ENCODE measurements around the gene IGFLR1.

DNA sequence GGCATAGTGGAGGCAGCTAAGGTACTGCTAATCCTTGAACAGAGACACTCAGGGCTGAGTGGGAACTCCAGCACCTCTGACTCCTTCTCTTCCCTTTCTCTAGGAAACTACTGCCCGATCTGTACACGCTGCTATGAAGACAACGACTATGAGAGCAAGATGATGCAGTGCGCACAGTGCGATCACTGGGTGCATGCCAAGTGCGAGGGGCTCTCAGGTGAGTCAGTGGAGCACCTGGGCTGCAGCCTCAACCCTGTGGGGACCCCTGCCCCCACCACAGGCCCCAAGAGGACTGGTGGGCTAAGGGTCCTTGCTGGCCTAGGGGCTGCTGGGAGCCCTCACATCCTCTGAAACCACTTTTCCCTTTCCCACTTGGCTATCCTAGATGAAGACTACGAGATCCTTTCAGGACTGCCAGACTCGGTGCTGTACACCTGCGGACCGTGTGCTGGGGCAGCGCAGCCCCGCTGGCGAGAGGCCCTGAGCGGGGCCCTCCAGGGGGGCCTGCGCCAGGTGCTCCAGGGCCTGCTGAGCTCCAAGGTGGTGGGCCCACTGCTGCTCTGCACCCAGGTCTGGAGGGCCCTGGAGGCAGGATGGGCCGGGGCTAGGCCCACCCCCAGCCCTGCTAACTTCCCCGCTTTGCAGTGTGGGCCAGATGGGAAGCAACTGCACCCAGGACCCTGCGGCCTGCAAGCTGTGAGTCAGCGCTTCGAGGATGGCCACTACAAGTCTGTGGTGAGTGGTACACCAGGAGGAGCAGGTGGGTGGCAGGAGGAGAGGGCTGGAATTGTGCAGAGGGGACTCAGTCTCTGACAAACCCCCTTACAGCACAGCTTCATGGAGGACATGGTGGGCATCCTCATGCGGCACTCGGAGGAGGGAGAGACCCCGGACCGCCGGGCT lies 14.9 kb downstream of the IGFLR1 start:
- TF ChIP-seq, protein P1, sequence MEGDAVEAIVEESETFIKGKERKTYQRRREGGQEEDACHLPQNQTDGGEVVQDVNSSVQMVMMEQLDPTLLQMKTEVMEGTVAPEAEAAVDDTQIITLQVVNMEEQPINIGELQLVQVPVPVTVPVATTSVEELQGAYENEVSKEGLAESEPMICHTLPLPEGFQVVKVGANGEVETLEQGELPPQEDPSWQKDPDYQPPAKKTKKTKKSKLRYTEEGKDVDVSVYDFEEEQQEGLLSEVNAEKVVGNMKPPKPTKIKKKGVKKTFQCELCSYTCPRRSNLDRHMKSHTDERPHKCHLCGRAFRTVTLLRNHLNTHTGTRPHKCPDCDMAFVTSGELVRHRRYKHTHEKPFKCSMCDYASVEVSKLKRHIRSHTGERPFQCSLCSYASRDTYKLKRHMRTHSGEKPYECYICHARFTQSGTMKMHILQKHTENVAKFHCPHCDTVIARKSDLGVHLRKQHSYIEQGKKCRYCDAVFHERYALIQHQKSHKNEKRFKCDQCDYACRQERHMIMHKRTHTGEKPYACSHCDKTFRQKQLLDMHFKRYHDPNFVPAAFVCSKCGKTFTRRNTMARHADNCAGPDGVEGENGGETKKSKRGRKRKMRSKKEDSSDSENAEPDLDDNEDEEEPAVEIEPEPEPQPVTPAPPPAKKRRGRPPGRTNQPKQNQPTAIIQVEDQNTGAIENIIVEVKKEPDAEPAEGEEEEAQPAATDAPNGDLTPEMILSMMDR (IDR thresholded peaks at IDR 0.05; ENCODE audit: low read depth, low read length): no peak
- TF ChIP-seq POLR2A (IDR thresholded peaks at IDR 0.05; ENCODE audit: extremely low read depth, insufficient read length) (no peak), MYC (IDR thresholded peaks at IDR 0.05; ENCODE audit: low read depth, low read length) (no peak), MAX (IDR thresholded peaks at IDR 0.05; ENCODE audit: low read depth, low read length) (no peak)

All from NB4 (cell line).